GM21360 (cell line): ENCODE measurements around the gene PITHD1.
"Not testable (repeated sequence)": the region's sequence is repeated elsewhere in the genome, so short reads cannot be mapped to it uniquely, and the experiment has no call there.

Source experiments
- ATAC-seq: cut with Tn5 transposase; IDR thresholded peaks from one replicate; pipeline ENCODE4 v1.9.1; 2021; ENCODE audit warnings: mild to moderate bottlenecking, moderate library complexity; ENCODE audit not compliant: unreplicated experiment

PITHD1 gene

DNA sequence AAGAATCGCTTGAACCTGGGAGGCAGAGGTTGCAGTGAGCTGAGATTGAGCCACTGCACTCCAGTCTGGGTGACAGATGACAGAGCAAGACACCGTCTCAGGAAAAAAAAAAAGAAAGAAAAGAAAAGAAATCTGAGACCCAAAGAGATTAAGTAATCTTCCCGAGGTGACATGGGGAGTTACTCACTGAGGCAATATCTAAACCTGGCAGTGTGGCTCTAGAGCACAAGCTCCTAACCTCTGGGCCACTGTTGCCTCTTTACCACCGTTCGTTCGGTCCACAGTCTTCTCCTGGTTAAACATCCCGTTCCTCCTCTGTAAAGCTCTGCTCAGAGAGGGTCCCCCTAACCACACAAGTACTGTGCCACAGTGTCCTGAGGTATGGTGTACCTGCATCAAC lies 45.5 kb downstream of the PITHD1 start:
- ATAC-seq, result no peak

DNA sequence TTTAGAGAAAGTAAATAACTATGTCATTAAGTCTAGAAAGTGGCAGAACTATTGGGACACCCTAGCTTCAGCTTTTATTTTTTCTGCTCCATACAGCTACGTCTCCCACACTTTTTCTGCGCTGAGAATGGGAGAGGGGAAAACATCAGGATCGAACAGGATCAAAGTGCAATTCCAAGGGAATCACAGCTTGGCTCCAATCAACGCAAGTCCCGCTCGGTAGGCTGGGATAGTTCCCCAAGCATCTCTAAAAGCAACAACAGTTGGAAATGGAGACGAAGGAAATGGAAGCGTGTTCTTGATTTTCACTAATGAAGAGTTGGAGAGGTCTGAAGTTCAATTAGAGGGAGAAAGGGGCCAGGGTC lies 46.5 kb downstream of the PITHD1 start:
- peak; percentile 5 for ATAC-seq

DNA sequence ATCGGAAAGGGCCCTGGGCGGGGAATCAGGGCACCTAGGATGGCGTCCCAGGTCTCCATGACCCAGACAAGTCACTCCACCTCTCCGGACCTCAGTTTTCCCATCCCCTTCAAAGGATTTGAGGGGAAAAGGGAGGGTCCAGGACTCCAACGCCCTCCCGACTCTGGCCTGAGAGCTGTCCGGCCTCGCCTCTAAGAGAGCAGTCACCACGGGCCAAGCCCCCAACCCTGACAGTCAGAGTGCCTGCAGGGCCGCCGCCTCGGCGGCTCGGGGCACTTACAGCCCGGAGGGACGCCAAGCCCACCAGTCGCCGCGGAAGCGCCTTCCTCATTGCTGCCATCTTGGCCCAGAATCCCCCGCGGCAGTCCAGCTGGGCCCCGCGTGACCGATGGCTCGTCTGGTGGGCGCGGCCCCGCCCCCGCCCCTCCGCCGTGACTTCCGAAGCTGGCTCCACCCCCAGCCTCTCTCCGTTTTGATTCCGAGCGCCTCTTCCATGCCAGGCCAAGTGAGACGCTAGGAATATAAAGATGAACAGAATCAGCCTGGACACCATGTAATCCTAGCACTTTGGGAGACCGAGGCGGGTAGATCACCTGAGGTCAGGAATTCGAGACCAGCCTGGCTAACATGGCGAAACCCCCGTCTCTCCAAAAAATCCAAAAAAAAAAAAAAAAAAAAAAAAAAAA lies 47.0 kb downstream of the PITHD1 start, which contains the start of gene HMGCL:
Gene HMGCL, minus strand, starts transcription at position 354 of the 686 bp plus-strand sequence. Its CDS starts 14 bp downstream, at position 340.
- peak; percentile 60 for ATAC-seq

DNA sequence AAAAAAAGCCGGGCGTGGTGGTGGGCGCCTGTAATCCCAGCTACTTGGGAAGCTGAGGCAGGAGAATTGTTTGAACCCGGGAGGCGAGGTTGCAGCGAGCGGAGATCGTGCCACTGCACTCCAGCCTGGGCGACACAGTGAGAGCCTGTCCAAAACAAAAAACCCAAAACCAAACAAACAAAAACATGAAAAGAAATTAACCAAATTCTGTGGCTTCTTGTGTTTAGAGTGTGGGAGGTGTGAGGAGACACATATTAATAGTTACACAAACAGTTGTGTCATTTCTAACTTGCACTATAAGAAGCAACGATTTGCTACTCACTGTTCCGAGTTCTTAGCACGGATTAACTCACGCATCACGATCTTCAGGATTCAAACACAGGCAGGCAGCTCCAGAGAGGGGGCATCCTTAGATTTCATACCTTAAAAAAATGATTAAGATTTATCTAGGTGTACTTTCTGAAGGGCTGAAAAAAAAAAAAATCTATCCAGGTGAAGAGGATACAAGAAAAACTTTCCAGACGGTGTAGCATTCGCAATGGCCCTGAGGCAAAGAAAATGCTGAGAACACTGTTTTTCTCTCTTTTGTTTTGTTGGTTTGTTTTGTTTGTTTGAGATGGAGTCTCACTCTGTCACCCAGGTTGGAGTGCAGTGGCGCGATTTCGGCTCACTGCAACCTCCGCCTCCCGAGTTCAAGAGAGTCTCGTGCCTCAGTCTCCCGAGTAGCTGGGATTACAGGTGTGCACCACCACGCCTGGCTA lies 47.7 kb downstream of the PITHD1 start:
- no peak for ATAC-seq

DNA sequence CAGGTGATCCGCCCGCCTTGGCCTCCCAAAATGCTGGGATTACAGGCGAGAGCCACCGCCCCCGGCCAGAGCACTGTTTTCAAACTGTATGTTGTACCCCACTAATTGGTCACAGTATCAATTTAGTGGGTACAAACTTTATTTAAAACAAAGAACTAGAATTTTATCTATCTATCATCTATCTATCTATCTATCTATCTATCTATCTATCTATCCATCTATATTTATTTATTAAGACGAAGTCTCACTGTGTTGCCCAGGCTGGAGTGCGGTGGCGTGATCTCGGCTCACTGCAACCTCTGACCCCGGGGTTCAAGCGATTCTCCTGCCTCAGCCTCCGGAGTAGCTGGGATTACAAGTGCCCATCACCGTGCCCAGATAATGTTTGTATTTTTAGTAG lies 48.4 kb downstream of the PITHD1 start:
- ATAC-seq, result not testable (repeated sequence)

DNA sequence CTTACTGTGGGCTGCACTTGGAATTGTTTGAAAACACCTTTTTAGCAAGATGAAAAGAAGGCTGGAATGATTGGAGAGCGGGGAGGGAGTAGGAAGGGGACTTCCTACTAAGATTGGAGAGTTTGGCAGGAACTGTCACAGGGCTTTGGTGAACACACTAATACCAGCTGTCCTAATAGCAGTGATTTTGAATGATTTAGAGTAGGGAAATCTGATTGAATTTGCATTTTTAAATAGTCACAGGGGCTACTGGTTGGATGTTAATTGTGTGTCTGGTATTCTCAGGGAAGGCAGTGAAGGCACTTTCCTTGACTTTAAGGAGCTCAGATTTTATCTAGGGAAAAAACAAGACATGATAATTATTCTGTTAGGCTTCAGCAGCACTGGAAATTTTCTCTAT lies 49.5 kb downstream of the PITHD1 start:
- ATAC-seq, result no peak

DNA sequence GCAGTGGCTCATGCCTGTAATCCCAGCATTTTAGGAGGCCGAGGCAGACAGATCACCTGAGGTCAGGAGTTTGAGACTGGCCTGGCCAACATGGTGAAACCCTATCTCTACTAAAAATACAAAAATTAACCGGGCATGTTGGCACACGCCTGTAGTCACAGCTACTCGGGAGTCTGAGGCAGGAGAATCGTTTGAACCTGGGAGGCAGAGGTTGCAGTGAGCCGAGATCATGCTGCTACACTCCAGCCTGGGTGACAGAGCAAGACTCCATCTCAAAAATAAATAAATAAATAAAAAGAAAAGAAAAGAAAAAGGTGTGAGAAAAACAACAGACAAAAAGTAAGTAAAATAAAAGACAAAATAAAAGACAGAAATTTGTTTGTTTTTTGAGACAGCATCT lies 55.9 kb downstream of the PITHD1 start:
- not testable (repeated sequence) for ATAC-seq

DNA sequence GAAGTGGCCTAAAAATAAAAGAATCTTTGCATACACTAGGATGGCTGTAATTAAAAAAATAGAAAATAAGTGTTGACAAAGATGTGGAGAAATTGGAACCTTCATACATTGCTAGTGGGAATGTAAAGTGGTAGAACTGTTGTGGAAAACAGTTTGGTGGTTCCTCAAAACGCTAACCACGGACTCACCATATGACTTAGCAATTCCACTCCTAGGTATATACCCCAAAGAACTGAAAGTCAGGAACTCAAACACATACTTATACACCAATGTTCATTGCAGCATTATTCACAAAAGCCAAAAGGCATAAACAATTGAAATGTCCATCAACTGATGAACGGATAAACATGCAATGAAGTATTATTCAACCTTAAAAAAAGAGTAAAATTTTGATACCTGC lies 57.8 kb downstream of the PITHD1 start:
- ATAC-seq, result no peak
